PFSK-1 (cell line): ENCODE measurements around the gene ADH4.

Experiments used
- FOXP2 ChIP-seq: optimal IDR thresholded peaks from 2 replicates; pipeline ENCODE3; 2011; ENCODE audit warnings: borderline replicate concordance, control low read depth, inconsistent platforms; ENCODE audit not compliant: insufficient read depth; ENCODE audit errors: extremely low read length, extremely low read depth
- POLR2AphosphoS5 ChIP-seq: IDR thresholded peaks from 2 replicates; pipeline ENCODE4 v1.6.1; 2012; ENCODE audit warnings: low read depth, mild to moderate bottlenecking, control low read depth, low read length, moderate library complexity
- REST ChIP-seq, 2 experiments: IDR thresholded peaks; 2 replicates each; pipeline versions ENCODE4 v1.6.1 to v1.8.0; 2011 to 2012; ENCODE audit warnings: low read depth in 2 of 2, low read length in 2 of 2, control low read depth in 1 of 2, inconsistent platforms in 1 of 2, mild to moderate bottlenecking in 1 of 2, moderate library complexity in 1 of 2; ENCODE audit not compliant: insufficient read depth in 1 of 2
- SIN3A ChIP-seq: IDR thresholded peaks from 2 replicates; pipeline ENCODE4 v1.6.1; 2012; ENCODE audit warnings: mild to moderate bottlenecking, low read length, moderate library complexity, borderline replicate concordance; ENCODE audit not compliant: insufficient read depth
- TAF1 ChIP-seq: IDR thresholded peaks from 2 replicates; pipeline ENCODE4 v1.6.1; 2012; ENCODE audit warnings: low read length, control low read depth, borderline replicate concordance; ENCODE audit not compliant: insufficient read depth

Gene ADH4

GRCh38 chr4:99088023-99088449 lies 56.1 kb downstream of the ADH4 start:
- TF ChIP-seq REST (IDR thresholded peaks at IDR 0.05; ENCODE audit: insufficient read depth in 1 of 2, low read depth in 2 of 2, low read length in 2 of 2) (no peak), POLR2AphosphoS5 (no peak)

GRCh38 chr4:99084595-99084994 lies 59.5 kb downstream of the ADH4 start:
- TF ChIP-seq POLR2AphosphoS5 (no peak), SIN3A (no peak), REST (IDR thresholded peaks at IDR 0.05; ENCODE audit: insufficient read depth in 1 of 2, low read depth in 2 of 2, low read length in 2 of 2) (no peak), FOXP2 (no peak), TAF1 (no peak)

GRCh38 chr4:99082192-99082591 lies 61.9 kb downstream of the ADH4 start:
- TF ChIP-seq SIN3A (no peak), FOXP2 (no peak), POLR2AphosphoS5 (no peak), REST (IDR thresholded peaks at IDR 0.05; ENCODE audit: insufficient read depth in 1 of 2, low read depth in 2 of 2, low read length in 2 of 2) (no peak), TAF1 (no peak)

GRCh38 chr4:99079625-99080295 lies 64.3 kb downstream of the ADH4 start:
- TF ChIP-seq TAF1 (no peak), POLR2AphosphoS5 (no peak), REST (IDR thresholded peaks at IDR 0.05; ENCODE audit: insufficient read depth in 1 of 2, low read depth in 2 of 2, low read length in 2 of 2) (no peak), FOXP2 (no peak), SIN3A (no peak)
